Activated T-helper 9 cell treated with anti-CD3 and anti-CD28 coated beads, Interleukin-2, amount 50 U/mL, for 16 hours (primary cell): ENCODE data around the gene ABHD12.
"Not testable (repeated sequence)": the region's sequence is repeated elsewhere in the genome, so short reads cannot be mapped to it uniquely, and the experiment has no call there.

Experiments used
- DNase-seq: peaks from one replicate; pipeline ENCODE4 v3.0.0-alpha.2; 2020; ENCODE audit warnings: low read depth

The ABHD12 gene

GRCh38 chr20:25321991-25322390, 68.6 kb downstream of the ABHD12 start:
- DNase-seq: no peak

- no peak for DNase-seq
These were observed 69.3 kb downstream of the ABHD12 start for GRCh38 chr20:25321262-25321831.

- no peak for DNase-seq
These were observed 70.4 kb downstream of the ABHD12 start for GRCh38 chr20:25320035-25320800.

- DNase-seq: no peak
These were observed 71.2 kb downstream of the ABHD12 start for GRCh38 chr20:25319241-25320034.

GRCh38 chr20:25318471-25319240, 72.0 kb downstream of the ABHD12 start:
- no peak for DNase-seq

- no peak for DNase-seq
These were observed 73.1 kb downstream of the ABHD12 start for GRCh38 chr20:25317351-25318075.

- no peak for DNase-seq
These were observed 74.0 kb downstream of the ABHD12 start for GRCh38 chr20:25316506-25317190.

- no peak for DNase-seq
These were observed 75.0 kb downstream of the ABHD12 start for GRCh38 chr20:25315418-25316210.

- no peak for DNase-seq
These were observed 75.9 kb downstream of the ABHD12 start for GRCh38 chr20:25314497-25315417.

- DNase-seq: no peak
These were observed 77.0 kb downstream of the ABHD12 start for GRCh38 chr20:25313593-25313992.

- not testable (repeated sequence) for DNase-seq
These were observed 77.9 kb downstream of the ABHD12 start for GRCh38 chr20:25312716-25313115.

GRCh38 chr20:25310921-25311728, 79.5 kb downstream of the ABHD12 start:
- DNase-seq: no peak

- peak; percentile 14 for DNase-seq
These were observed 80.2 kb downstream of the ABHD12 start for GRCh38 chr20:25310268-25310920.

GRCh38 chr20:25309395-25310267, 81.0 kb downstream of the ABHD12 start:
- no peak for DNase-seq

GRCh38 chr20:25308671-25309394, 81.8 kb downstream of the ABHD12 start:
- no peak for DNase-seq

GRCh38 chr20:25308083-25308491, 82.5 kb downstream of the ABHD12 start:
- no peak for DNase-seq
